Skin of body (tissue), 2 donors: ENCODE data around the gene EXPH5. TPM values are rescaled to one million over a fixed set of nuclear protein-coding genes. Genes with fewer than 3 reads are reported as not detected.
A peak's percentile ranks its signal among the peaks of the same experiment; 100 is the strongest.
"Not testable (repeated sequence)": the region's sequence is repeated elsewhere in the genome, so short reads cannot be mapped to it uniquely, and the experiment has no call there.

ENCODE experiments used
- DNase-seq: peaks from one replicate; lab custom pipeline; 2025; lab: John Stamatoyannopoulos, UW
- total RNA-seq: library from RNA; depleted of rRNA; stranded (reverse); fragments of >200 nt; gene quantifications from one replicate; pipeline ENCODE4 v1.2.3, GENCODE V29; 2014

Gene EXPH5
- 17.6 TPM for total RNA-seq

GRCh38 chr11:108593214-108593922 lies at the start of gene EXPH5:
Gene EXPH5, minus strand, starts transcription at chr11:108593768. Its CDS starts 232 bp downstream, at chr11:108593536.
- peak; percentile 57 for DNase-seq

GRCh38 chr11:108641752-108642151 lies 48.2 kb upstream of the EXPH5 start:
- DNase-seq = not testable (repeated sequence)

GRCh38 chr11:108639146-108639545 lies 45.6 kb upstream of the EXPH5 start:
- DNase-seq = no peak

- DNase-seq = no peak
Observed at GRCh38 chr11:108636222-108636621, 42.7 kb upstream of the EXPH5 start.

GRCh38 chr11:108635106-108635505 lies 41.5 kb upstream of the EXPH5 start:
- DNase-seq = no peak

- DNase-seq = peak; percentile 16
Observed at GRCh38 chr11:108632041-108632704, 38.6 kb upstream of the EXPH5 start.

- no peak for DNase-seq
Observed at GRCh38 chr11:108629274-108629673, 35.7 kb upstream of the EXPH5 start.

GRCh38 chr11:108628812-108629211 lies 35.2 kb upstream of the EXPH5 start:
- DNase-seq = no peak

GRCh38 chr11:108628326-108628725 lies 34.8 kb upstream of the EXPH5 start:
- no peak for DNase-seq

- DNase-seq = no peak
Observed at GRCh38 chr11:108624196-108624925, 30.8 kb upstream of the EXPH5 start.

- no peak for DNase-seq
Observed at GRCh38 chr11:108622341-108622740, 28.8 kb upstream of the EXPH5 start.

GRCh38 chr11:108620958-108621772 lies 27.6 kb upstream of the EXPH5 start:
- DNase-seq = no peak

- DNase-seq = no peak
Observed at GRCh38 chr11:108618529-108618928, 25.0 kb upstream of the EXPH5 start.

- no peak for DNase-seq
Observed at GRCh38 chr11:108617055-108617454, 23.5 kb upstream of the EXPH5 start.

GRCh38 chr11:108616549-108616948 lies 23.0 kb upstream of the EXPH5 start:
- no peak for DNase-seq

GRCh38 chr11:108614086-108614485 lies 20.5 kb upstream of the EXPH5 start:
- DNase-seq = no peak

GRCh38 chr11:108609682-108610081 lies 16.1 kb upstream of the EXPH5 start:
- no peak for DNase-seq

GRCh38 chr11:108608548-108608947 lies 15.0 kb upstream of the EXPH5 start:
- DNase-seq = no peak

- no peak for DNase-seq
Observed at GRCh38 chr11:108606495-108607160, 13.1 kb upstream of the EXPH5 start.

GRCh38 chr11:108606070-108606469 lies 12.5 kb upstream of the EXPH5 start:
- no peak for DNase-seq

- DNase-seq = not testable (repeated sequence)
Observed at GRCh38 chr11:108602818-108603217, 9.2 kb upstream of the EXPH5 start.
